NCI-H510A treated with DMSO at 0.1 percent for 48 hours (cell line): ENCODE data around the gene NOP10.
A peak's percentile ranks its signal among the peaks of the same experiment; 100 is the strongest.
"Not testable (repeated sequence)": the region's sequence is repeated elsewhere in the genome, so short reads cannot be mapped to it uniquely, and the experiment has no call there.

Source experiments
- DNase-seq: peaks from one replicate; lab custom pipeline; 2025; lab: John Stamatoyannopoulos, UW

The NOP10 gene

GRCh38 chr15:34342737-34343575 is at the start of gene NOP10, which contains the start of gene NUTM1:
TSS of gene NOP10 (minus strand) at chr15:34343136. CDS start at chr15:34343073, 63 bp downstream.
TSS of gene NUTM1 (plus strand) at chr15:34343315. CDS start at chr15:34343697, 382 bp downstream.
- peak; percentile 82 for DNase-seq

- not testable (repeated sequence) for DNase-seq
Measured at GRCh38 chr15:34389594-34390086, 46.7 kb upstream of the NOP10 start.

GRCh38 chr15:34381829-34382521 is 39.0 kb upstream of the NOP10 start:
- DNase-seq: not testable (repeated sequence)

GRCh38 chr15:34380491-34380890 is 37.6 kb upstream of the NOP10 start:
- DNase-seq: not testable (repeated sequence)

GRCh38 chr15:34376856-34377255 is 33.9 kb upstream of the NOP10 start:
- DNase-seq: no peak

- not testable (repeated sequence) for DNase-seq
Measured at GRCh38 chr15:34375541-34375940, 32.6 kb upstream of the NOP10 start.

DNA sequence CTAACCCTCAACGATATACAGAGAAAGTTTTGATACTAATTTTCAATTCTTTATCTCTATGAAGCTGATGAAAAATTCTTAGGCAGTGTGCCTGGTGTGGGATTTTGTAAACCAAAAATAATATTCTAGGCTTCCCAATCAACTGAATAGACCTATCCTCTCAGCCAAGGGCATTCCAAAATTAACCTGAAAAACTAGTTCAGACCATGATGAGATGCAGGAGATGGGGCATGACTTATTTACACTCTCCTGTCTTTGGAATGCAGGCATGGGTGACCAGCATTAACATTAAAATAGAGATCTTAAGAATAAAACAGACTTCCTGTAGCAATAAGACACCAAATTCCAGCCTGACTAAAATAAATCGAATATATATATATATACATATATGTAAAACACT is 31.9 kb upstream of the NOP10 start:
- no peak for DNase-seq

DNA sequence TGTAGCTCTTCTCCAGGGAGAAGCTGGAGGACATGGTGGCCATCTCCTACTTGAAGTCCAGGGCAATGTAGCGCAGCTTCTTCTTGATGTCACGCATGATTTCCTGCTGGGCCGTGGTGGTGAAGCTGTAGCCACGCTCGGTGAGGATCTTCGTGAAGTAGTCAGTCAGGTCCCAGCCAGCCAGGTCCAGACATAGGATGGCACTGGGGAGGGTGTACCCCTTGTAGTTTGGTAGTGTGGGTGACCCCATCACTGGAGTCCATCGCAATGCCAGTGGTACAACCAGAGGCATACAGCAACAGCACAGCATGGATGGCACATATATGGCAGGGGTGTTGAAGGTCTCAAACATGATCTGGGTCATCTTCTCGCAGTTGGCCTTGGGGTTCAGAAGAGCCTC is 31.0 kb upstream of the NOP10 start:
- no peak for DNase-seq

GRCh38 chr15:34370643-34371042 is 27.7 kb upstream of the NOP10 start:
- DNase-seq: no peak

DNA sequence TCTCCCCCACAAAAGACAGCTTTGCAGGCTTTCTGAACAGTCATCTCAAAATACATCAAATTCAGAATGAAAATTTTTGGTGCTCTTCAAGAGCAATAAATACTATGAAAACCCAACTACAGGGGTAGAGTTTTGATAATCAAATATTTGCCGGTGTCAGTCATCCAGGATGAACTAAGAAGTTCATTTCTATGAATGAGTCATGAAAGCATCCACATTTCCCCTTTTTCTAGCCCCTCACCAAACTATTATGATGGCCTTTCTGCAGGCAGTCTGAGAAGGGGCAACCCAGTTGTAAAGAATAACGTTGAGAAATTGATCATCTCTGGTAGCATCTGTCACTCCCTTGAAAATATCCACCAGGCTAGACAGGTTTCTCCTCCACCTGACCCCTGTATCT is 27.2 kb upstream of the NOP10 start:
- DNase-seq: no peak

DNA sequence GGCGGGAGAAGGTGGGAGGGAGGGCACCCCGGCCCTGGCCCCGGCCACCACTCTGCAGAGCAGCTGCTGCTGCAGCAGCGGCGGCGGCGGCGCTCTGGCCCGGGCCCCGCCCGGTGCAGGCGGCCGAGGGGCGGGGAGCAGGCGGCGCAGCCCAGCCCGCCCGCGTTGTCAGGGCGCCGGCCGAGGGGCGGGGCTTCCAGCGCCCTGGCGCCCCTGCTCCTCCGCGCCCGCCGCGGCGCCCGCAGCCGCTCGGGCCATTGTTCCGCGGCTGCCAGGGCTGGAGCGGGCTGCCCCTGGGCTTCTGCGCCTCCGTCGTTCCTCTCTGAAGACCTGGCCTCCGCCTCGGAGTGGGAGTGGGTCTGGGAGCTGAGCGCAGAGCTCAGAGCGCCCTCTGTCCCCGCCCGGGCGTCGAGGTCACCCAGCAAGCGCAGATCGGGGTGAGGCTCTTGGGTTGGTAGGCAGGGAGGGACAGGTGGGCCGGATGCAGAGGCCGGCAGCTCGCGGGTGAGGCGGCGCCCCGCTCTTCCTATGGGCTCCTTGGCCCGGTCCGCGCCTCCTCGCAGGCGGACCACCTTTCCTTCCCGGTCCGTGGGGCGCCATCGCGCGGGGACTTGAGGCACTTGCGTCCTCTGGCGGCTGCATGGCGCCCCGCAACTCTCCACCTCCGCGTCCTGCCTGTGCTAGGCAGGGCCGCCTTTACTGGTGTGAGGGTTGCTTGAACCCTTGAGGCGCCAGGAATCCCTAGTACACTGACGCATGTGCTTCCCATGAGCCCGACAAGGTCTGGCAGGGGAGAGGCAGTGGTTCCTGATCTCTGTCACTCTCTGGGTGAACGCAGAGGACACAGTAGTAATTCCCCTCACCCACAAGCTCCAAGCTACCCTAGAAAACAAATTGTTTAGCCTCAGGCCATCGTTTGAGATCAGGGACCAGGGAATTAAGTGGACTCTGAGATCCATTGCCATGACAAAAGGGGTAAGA is 24.5 kb upstream of the NOP10 start, which contains the start of gene LPCAT4:
TSS of gene LPCAT4 (minus strand) at position 96 of the 981 bp plus-strand sequence. CDS start 96 bp downstream, outside the sequence.
- DNase-seq: peak; percentile 63

DNA sequence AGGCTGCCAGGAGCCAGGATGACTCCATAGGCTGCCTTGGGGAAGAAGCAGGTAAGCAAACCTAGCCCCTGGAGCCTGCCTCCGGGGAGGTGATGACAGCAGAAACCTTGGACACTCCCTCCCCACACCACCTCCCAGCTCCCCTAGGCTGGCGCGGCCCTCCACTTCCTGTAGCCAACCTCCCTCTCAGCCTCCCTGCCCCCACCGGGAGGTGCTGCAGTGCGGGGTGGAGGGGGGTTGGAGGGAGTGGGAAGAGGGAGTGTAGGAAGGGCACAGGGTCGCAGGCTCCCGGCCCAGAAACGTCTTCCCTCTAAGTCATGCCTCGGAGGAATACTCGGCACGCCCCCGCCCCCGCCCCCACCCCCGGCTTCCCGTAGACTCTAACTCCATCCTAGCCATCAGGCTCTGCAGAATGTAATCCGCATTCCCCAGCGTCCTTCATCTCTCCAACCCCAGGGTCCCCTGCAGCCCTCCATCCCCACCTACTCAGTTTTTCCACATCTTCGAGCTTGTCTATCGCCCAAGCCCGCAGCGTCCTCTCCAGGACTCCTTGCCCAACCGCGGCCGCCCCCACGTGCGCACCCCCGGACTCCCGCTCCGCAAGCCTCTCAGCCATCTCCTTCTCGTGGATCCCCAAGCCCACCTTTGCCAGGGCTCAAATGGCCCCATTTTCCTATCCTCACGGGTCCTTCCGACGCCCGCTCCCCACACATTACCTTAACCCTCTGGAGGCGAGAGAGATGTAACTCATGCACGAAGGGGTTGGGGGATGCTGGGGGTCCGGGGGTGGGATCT is 23.5 kb upstream of the NOP10 start:
- DNase-seq: peak; percentile 45

GRCh38 chr15:34365836-34366235 is 22.9 kb upstream of the NOP10 start:
- DNase-seq: no peak

DNA sequence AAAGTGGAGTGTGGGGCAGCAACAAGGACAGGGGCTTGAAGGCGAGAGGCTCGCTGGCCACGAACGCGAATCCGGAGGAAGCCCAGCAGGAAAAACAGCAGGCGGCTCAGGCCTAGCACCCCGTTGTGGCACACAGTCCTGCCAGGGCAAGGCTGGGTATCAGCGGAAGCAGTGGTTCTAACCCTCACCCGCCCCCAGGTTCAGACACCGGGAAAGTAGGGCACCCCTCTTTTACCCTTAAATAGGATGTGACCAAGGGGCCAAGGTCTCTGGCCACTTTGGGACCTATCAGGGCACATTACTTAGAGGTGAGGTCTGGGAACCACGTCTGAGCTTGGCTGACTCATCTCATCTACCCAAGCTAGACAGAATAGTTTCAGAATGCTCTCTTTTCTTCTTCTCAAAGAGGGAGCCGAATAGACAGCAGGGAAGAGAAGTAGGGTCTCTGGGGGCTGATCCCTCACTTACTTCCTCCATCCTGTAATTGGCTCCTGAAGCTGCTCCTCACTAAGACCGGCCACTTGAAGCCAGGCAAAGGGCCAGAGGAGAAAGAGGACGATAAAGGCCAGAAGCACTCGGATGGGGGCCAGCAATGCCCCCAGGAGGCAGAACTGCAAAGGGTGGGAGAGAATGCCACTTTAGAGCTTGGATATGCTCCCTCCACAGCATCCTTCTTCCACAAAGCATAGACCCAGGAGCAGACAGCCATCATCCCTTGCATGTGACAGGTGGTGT is 22.3 kb upstream of the NOP10 start:
- no peak for DNase-seq

GRCh38 chr15:34364041-34364440 is 21.1 kb upstream of the NOP10 start:
- DNase-seq: no peak

- no peak for DNase-seq
Measured at GRCh38 chr15:34362047-34362773, 19.3 kb upstream of the NOP10 start.

GRCh38 chr15:34361278-34361677 is 18.3 kb upstream of the NOP10 start:
- no peak for DNase-seq

DNA sequence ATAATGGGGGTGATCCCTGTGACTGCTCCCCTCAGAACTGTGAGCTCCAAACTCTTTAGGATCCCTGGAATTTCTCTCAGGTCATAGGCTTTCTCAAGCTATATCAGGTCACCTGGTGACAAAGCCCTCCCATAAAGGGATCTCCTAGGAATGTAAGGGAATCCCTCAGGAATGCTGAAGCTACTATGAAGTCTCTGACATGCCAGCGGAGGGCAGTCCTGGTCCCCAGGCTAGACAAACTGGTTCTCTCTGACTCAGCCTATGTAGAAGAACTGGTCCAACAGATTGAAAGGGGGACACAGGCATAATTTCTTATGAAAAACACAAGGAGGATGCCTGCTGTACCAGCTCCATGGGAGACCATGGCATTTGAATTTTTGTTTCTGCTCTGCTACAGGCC is 17.4 kb upstream of the NOP10 start:
- DNase-seq: no peak

- DNase-seq: no peak
Measured at GRCh38 chr15:34359416-34359815, 16.5 kb upstream of the NOP10 start.
